ENCODE measurements around the gene DGKQ.
"Not testable (repeated sequence)": the region's sequence is repeated elsewhere in the genome, so short reads cannot be mapped to it uniquely, and the experiment has no call there.

Gene DGKQ

DNA sequence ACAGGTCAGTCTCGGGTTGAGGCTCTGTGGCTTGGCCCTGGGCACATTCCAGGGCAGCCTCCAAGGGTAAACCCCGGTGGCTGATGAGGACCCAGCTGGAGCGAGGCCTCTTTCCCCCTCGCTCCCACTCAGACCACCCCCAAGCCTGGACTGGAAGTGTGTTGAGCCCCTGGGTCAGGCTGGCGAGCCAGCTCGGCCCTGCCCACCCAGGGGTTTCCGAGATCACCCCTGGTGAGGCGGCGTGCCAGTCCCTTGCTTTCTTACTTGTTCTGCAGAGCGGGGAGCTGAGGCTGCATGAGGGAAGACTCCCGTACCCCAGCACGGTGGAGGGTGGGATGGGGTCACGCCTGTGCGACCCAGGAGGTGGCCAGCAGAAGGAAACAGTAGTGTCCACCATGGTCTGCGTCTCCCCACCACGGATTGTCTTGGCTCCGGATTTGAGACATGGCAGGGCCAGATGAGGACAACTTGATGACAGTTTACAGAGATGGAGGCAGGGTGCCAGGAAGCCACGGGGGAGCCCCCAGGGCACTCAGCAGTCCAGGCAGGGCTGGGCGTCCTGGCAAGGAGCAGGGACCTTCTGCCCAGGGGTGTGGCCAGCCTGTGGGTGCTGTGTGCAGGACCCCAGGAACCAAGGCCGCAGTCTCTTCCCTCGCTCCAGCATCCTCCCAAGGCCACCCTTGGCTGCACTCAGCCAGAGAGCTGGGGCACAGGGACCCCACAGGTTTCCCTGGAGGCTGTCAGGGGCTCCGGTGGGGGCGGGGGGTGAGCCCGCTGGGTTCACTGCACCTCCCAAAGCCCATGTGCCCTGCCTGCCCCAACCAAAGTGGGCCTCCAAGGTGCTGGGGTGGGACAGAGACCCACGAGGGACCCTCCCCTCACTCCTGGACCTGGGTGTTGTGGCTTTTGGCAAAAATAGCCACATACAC lies 31.5 kb upstream of the DGKQ start:
- Histone ChIP-seq H3K9me3 (ENCODE audit: control insufficient read depth, low read depth, low read length) (no peaks in the 10 kb centered on the region), H3K4me3 (ENCODE audit: low read length) (no peak overlapping the region), H3K4me1 (ENCODE audit: control insufficient read depth, low read depth, low read length) (peaks cover 4% of the 10 kb centered on the region), H3K27me3 (ENCODE audit: control insufficient read depth, insufficient read depth, low read length) (peaks cover 95% of the 10 kb centered on the region), H3K36me3 (ENCODE audit: control insufficient read depth, low read depth, low read length) (no peaks in the 10 kb centered on the region), H3K27ac (ENCODE audit: low read length) (no peak overlapping the region), H3K9ac (ENCODE audit: low read length) (no peak overlapping the region)

DNA sequence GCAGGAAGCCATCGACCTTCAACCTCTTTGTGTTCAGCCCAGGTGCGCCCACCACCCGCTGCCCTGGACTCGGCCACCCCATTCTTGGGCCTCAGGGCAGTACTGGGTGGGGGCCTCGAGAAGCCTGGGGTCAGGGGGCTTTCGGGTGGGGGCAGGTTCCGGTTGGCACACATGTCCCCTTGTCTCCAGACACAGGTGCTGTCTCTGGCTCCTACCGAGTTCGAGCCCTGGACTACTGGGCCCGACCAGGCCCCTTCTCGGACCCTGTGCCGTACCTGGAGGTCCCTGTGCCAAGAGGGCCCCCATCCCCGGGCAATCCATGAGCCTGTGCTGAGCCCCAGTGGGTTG lies 30.7 kb upstream of the DGKQ start:
- no peak overlapping the region for H3K4me3 ChIP-seq (ENCODE audit: low read length)
- no peak overlapping the region for H3K27ac ChIP-seq (ENCODE audit: low read length)
- H3K36me3 ChIP-seq (ENCODE audit: control insufficient read depth, low read depth, low read length): no peaks in the 10 kb centered on the region
- peaks cover 98% of the 10 kb centered on the region for H3K27me3 ChIP-seq (ENCODE audit: control insufficient read depth, insufficient read depth, low read length)
- no peaks in the 10 kb centered on the region for H3K9me3 ChIP-seq (ENCODE audit: control insufficient read depth, low read depth, low read length)
- peaks cover 2% of the 10 kb centered on the region for H3K4me1 ChIP-seq (ENCODE audit: control insufficient read depth, low read depth, low read length)
- no peak overlapping the region for H3K9ac ChIP-seq (ENCODE audit: low read length)

DNA sequence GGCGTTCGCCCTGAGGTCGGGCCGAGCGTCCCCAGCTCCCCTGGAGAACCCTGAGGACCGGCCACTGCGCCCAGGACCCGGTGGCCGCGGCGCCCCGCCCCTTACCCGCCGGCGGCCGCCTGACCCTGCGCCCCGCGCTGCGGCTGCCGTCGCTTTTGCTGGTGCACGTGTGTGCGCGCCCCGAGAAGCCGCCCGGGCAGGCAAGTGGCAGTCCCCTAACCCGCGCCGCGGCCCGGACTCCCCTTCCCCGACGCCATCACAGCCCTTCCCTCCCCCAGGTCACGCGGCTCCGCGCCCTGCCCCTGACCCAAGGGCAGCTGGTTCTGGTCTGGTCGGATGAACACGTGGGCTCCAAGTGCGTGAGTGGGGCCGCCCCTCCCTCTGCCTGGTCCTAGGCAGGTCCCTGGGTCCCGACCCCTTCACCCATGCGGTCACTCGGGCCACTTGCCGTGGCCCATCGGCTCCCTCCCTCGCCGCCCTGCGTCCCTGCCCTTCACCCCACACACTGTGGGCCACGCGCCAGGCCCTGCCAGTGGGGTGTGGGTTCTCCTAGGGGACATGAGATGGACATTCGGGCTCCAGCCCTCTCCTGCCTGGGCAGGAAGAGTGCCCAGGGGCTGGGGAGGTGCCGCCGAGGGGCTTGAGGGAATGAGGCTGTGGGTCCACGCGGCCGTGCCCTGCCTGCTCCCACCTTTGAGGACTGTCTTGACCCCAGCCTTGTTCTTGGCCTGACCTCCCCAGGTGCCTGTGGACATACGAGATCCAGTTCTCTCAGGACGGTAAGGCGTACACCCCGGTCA lies 30.1 kb upstream of the DGKQ start:
- H3K27ac ChIP-seq (ENCODE audit: low read length): no peak overlapping the region
- H3K4me3 ChIP-seq (ENCODE audit: low read length): peak overlapping the region; percentile 30
- H3K9ac ChIP-seq (ENCODE audit: low read length): no peak overlapping the region
- H3K4me1 ChIP-seq (ENCODE audit: control insufficient read depth, low read depth, low read length): no peaks in the 10 kb centered on the region
- no peaks in the 10 kb centered on the region for H3K36me3 ChIP-seq (ENCODE audit: control insufficient read depth, low read depth, low read length)
- peaks cover 98% of the 10 kb centered on the region for H3K27me3 ChIP-seq (ENCODE audit: control insufficient read depth, insufficient read depth, low read length)
- H3K9me3 ChIP-seq (ENCODE audit: control insufficient read depth, low read depth, low read length): no peaks in the 10 kb centered on the region

DNA sequence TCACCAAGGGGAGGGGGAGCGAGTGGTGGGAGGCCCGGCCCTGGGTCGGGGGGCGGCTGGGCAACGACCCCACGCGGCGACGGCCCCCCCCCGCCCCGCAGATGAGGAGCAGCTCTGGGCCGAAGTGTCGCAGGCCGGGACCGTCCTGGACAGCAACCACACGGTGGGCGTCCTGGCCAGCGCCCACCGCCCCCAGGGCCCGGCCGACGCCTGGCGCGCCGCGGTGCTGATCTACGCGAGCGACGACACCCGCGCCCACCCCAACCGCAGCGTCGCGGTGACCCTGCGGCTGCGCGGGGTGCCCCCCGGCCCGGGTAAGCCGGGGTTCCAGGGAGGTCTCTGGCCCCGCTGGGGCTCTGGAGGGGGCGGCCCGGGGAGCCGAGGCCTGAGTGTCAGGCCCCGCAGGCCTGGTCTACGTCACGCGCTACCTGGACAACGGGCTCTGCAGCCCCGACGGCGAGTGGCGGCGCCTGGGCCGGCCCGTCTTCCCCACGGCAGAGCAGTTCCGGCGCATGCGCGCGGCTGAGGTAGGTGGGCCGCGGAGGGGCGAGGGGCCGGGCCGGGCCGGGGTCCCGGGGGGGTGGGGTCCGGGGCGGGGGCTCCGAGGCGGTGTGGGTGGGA lies 29.4 kb upstream of the DGKQ start:
- no peak overlapping the region for H3K9ac ChIP-seq (ENCODE audit: low read length)
- H3K36me3 ChIP-seq (ENCODE audit: control insufficient read depth, low read depth, low read length): no peaks in the 10 kb centered on the region
- H3K9me3 ChIP-seq (ENCODE audit: control insufficient read depth, low read depth, low read length): no peaks in the 10 kb centered on the region
- H3K4me1 ChIP-seq (ENCODE audit: control insufficient read depth, low read depth, low read length): no peaks in the 10 kb centered on the region
- H3K4me3 ChIP-seq (ENCODE audit: low read length): peak overlapping the region; percentile 21
- H3K27me3 ChIP-seq (ENCODE audit: control insufficient read depth, insufficient read depth, low read length): peaks cover 98% of the 10 kb centered on the region
- no peak overlapping the region for H3K27ac ChIP-seq (ENCODE audit: low read length)

DNA sequence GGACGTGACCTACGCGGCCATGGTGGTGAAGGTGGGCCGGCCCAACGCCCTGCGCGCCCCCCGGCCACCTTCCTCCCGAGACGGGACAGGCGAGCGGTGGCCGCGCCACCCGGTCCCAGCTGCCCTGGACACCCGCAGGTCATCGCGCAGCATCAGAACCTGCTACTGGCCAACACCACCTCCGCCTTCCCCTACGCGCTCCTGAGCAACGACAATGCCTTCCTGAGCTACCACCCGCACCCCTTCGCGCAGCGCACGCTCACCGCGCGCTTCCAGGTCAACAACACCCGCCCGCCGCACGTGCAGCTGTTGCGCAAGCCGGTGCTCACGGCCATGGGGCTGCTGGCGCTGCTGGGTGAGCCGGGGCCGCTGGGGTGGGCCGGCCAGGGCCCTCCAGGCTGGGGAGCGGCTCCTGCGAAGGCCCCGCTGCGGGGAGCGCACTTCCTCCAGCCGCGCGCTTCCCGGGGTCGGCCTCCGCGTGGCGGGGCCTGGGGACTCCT lies 28.8 kb upstream of the DGKQ start:
- Histone ChIP-seq H3K36me3 (ENCODE audit: control insufficient read depth, low read depth, low read length) (no peaks in the 10 kb centered on the region), H3K4me3 (ENCODE audit: low read length) (peak overlapping the region; percentile 21), H3K4me1 (ENCODE audit: control insufficient read depth, low read depth, low read length) (no peaks in the 10 kb centered on the region), H3K27me3 (ENCODE audit: control insufficient read depth, insufficient read depth, low read length) (peaks cover 98% of the 10 kb centered on the region), H3K9ac (ENCODE audit: low read length) (no peak overlapping the region), H3K9me3 (ENCODE audit: control insufficient read depth, low read depth, low read length) (no peaks in the 10 kb centered on the region), H3K27ac (ENCODE audit: low read length) (no peak overlapping the region)

DNA sequence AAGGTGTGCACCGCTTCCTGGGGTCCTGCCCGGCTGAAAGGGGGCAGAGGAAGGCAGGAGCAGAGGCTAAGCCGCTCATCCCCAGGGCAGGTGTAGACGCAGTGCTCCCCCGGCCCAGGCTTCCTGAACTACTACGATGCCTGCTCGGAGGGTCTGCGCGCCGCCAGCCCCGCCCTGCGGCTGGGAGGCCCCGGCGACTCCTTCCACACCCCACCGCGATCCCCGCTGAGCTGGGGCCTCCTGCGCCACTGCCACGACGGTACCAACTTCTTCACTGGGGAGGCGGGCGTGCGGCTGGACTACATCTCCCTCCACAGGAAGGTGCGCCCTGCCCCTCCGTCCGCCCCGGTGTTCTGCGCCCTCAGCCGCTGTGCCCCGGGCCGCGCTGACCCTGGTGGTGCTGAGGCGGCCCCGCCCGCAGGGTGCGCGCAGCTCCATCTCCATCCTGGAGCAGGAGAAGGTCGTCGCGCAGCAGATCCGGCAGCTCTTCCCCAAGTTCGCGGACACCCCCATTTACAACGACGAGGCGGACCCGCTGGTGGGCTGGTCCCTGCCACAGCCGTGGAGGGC lies 28.3 kb upstream of the DGKQ start:
- H3K27me3 ChIP-seq (ENCODE audit: control insufficient read depth, insufficient read depth, low read length): peaks cover 98% of the 10 kb centered on the region

DNA sequence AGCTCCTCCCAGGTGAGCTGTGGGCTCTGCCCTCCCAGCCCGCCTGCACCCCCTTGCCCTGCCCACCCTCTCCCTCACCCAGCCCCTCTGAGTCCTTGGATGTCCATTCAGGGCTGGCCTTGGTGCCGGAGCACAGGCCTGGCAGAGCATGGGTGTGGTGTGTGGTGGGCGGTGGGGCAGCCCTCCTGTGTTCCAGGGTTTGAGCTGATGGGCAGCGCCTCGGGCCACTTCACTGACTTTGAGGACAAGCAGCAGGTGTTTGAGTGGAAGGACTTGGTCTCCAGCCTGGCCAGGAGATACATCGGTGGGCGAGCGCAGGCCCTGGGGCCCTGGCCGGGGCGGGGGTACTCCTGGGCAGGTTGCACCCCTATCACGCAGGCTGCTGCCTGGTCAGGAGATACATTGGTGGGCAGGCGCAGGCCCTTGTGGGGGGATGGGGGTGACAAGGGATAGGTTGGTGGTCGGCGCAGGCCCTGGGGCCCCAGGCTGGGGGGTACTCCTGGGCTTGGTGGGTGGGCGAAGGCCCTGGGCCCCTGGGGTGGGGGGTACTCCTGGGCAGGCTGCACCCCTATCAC lies 27.4 kb upstream of the DGKQ start:
- Histone ChIP-seq H3K27me3 (ENCODE audit: control insufficient read depth, insufficient read depth, low read length) (peaks cover 100% of the 10 kb centered on the region), H3K9ac (ENCODE audit: low read length) (no peak overlapping the region), H3K9me3 (ENCODE audit: control insufficient read depth, low read depth, low read length) (no peaks in the 10 kb centered on the region), H3K4me3 (ENCODE audit: low read length) (no peak overlapping the region), H3K4me1 (ENCODE audit: control insufficient read depth, low read depth, low read length) (no peaks in the 10 kb centered on the region), H3K36me3 (ENCODE audit: control insufficient read depth, low read depth, low read length) (no peaks in the 10 kb centered on the region), H3K27ac (ENCODE audit: low read length) (no peak overlapping the region)

More for the DNA sequence above, 28.3 kb upstream of the DGKQ start:
- Histone ChIP-seq H3K36me3 (ENCODE audit: control insufficient read depth, low read depth, low read length) (no peaks in the 10 kb centered on the region), H3K4me1 (ENCODE audit: control insufficient read depth, low read depth, low read length) (no peaks in the 10 kb centered on the region), H3K9me3 (ENCODE audit: control insufficient read depth, low read depth, low read length) (no peaks in the 10 kb centered on the region), H3K27ac (ENCODE audit: low read length) (no peak overlapping the region), H3K4me3 (ENCODE audit: low read length) (no peak overlapping the region), H3K9ac (ENCODE audit: low read length) (no peak overlapping the region)

DNA sequence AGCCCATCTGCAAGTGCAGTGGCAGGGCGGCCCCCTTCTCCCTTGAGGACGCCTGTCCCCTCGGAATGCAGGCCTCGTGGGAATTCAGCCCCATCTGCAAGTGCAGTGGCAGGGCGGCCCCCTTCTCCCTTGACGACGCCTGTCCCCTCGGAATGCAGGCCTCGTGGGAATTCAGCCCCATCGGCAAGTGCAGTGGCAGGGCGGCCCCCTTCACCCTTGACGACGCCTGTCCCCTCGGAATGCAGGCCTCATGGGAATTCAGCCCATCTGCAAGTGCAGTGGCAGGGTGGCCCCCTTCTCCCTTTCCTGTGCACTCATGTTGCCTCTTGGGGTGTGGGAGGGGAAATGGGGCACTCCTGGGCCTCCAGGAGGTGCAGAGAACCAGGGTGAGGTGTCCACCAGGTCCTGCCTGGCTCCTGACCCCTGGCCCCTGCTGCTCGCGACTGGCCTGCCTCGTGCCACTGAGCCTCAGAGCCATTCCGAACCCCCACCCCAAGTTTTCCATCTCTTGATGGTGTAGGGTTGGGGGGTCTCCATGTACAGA lies 26.6 kb upstream of the DGKQ start:
- H3K27me3 ChIP-seq (ENCODE audit: control insufficient read depth, insufficient read depth, low read length): peaks cover 98% of the 10 kb centered on the region
- no peak overlapping the region for H3K27ac ChIP-seq (ENCODE audit: low read length)
- H3K36me3 ChIP-seq (ENCODE audit: control insufficient read depth, low read depth, low read length): no peaks in the 10 kb centered on the region
- no peaks in the 10 kb centered on the region for H3K9me3 ChIP-seq (ENCODE audit: control insufficient read depth, low read depth, low read length)
- no peak overlapping the region for H3K9ac ChIP-seq (ENCODE audit: low read length)
- no peaks in the 10 kb centered on the region for H3K4me1 ChIP-seq (ENCODE audit: control insufficient read depth, low read depth, low read length)
- H3K4me3 ChIP-seq (ENCODE audit: low read length): no peak overlapping the region

DNA sequence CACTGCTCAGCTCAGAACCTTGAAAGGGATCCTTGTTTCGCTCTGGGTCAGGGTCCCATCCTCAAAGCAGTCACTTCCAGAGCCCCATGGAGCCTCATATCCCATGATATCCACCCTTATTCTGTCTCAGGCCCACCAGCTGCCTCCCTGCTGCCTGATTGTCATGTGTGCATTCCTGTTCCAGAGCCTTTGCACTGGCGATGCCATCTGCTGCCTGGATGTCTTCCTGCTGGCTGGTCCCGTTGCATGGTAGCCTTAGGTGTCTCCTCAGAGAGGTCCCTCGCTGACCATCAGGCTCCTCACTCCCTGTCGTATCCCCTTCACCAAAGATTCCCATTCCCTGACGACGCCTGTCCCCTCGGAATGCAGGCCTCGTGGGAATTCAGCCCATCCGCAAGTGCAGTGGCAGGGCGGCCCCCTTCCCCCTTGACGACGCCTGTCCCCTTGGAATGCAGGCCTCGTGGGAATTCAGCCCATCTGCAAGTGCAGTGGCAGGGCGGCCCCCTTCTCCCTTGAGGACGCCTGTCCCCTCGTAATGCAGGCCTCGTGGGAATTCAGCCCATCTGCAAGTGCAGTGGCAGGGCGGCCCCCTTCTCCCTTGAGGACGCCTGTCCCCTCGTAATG lies 26.0 kb upstream of the DGKQ start:
- not testable (repeated sequence) for H3K4me1 ChIP-seq (ENCODE audit: control insufficient read depth, low read depth, low read length); H3K27ac ChIP-seq (ENCODE audit: low read length); H3K9ac ChIP-seq (ENCODE audit: low read length); H3K36me3 ChIP-seq (ENCODE audit: control insufficient read depth, low read depth, low read length); H3K4me3 ChIP-seq (ENCODE audit: low read length); H3K9me3 ChIP-seq (ENCODE audit: control insufficient read depth, low read depth, low read length)
- H3K27me3 ChIP-seq (ENCODE audit: control insufficient read depth, insufficient read depth, low read length): peaks cover 92% of the 10 kb centered on the region

DNA sequence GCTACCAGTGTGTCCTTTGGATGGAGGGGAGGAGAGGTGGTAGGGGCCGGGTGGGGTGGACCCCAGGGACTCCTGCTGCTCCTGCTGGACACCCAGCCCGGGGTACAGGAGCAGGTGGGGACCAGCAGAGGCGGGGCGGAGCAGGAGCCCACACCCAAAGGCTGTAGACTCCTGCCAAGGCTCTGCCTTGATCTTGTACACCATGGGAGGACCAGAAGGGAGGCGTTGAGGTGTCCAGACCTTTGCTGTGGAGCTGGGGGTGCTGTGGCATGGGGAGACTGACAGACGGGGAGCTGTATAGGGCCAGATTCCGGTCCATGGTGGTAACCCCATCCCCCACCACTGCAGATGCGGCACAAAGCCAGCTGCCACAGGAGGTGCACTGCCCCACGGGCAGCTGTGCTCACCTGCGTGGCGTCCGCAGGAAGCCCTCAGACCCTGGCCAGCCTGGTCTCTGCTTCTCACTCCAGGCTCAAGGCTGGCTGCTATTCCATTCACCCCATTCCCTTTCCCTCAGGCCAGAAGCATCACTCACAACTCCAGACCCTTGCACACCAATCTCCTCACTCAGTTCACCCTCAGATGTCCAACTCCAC lies 24.8 kb upstream of the DGKQ start:
- H3K27me3 ChIP-seq (ENCODE audit: control insufficient read depth, insufficient read depth, low read length): peaks cover 81% of the 10 kb centered on the region
- no peak overlapping the region for H3K27ac ChIP-seq (ENCODE audit: low read length)
- H3K36me3 ChIP-seq (ENCODE audit: control insufficient read depth, low read depth, low read length): no peaks in the 10 kb centered on the region
- no peak overlapping the region for H3K9ac ChIP-seq (ENCODE audit: low read length)
- H3K9me3 ChIP-seq (ENCODE audit: control insufficient read depth, low read depth, low read length): no peaks in the 10 kb centered on the region
- no peak overlapping the region for H3K4me3 ChIP-seq (ENCODE audit: low read length)
- no peaks in the 10 kb centered on the region for H3K4me1 ChIP-seq (ENCODE audit: control insufficient read depth, low read depth, low read length)
